Omental fat pad (tissue), 4 donors: ENCODE measurements around the gene HMCN2. TPM values are rescaled to one million over a fixed set of nuclear protein-coding genes. Genes with fewer than 3 reads are reported as not detected.

Source experiments
- ATAC-seq: fragments of 150-250 bp; one replicate; pipeline ENCODE4 v1.9.1; 2016; ENCODE audit warnings: mild to moderate bottlenecking, moderate library complexity; ENCODE audit not compliant: low FRiP score
- DNase-seq: peaks from one replicate; pipeline ENCODE4 v3.0.0-alpha.2; 2019; ENCODE audit warnings: low spot score
- total RNA-seq, 4 donors: library from RNA; depleted of rRNA; stranded (reverse); fragments of >200 nt; gene quantifications; one replicate each; pipeline ENCODE4 v1.1.0, GENCODE V29; 2016
- TF ChIP-seq, protein P1 (sequence below), 3 donors: fragments of 450-650 bp; IDR thresholded peaks; one replicate each; pipeline ENCODE4 v1.5.1; 2016 to 2017; ENCODE audit warnings: antibody characterized with exemption in 3 of 3, mild to moderate bottlenecking in 3 of 3, moderate library complexity in 2 of 3

The HMCN2 gene
- total RNA-seq, 4 donors from 2014 or later = 0.19 to 5.8 (median 0.75) TPM

- TF ChIP-seq, protein P1, sequence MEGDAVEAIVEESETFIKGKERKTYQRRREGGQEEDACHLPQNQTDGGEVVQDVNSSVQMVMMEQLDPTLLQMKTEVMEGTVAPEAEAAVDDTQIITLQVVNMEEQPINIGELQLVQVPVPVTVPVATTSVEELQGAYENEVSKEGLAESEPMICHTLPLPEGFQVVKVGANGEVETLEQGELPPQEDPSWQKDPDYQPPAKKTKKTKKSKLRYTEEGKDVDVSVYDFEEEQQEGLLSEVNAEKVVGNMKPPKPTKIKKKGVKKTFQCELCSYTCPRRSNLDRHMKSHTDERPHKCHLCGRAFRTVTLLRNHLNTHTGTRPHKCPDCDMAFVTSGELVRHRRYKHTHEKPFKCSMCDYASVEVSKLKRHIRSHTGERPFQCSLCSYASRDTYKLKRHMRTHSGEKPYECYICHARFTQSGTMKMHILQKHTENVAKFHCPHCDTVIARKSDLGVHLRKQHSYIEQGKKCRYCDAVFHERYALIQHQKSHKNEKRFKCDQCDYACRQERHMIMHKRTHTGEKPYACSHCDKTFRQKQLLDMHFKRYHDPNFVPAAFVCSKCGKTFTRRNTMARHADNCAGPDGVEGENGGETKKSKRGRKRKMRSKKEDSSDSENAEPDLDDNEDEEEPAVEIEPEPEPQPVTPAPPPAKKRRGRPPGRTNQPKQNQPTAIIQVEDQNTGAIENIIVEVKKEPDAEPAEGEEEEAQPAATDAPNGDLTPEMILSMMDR (IDR thresholded peaks at IDR 0.05) = no peak
- DNase-seq (no peak), ATAC-seq (no peak)
Measured at GRCh38 chr9:130316430-130316829, 50.9 kb downstream of the HMCN2 start.

DNA sequence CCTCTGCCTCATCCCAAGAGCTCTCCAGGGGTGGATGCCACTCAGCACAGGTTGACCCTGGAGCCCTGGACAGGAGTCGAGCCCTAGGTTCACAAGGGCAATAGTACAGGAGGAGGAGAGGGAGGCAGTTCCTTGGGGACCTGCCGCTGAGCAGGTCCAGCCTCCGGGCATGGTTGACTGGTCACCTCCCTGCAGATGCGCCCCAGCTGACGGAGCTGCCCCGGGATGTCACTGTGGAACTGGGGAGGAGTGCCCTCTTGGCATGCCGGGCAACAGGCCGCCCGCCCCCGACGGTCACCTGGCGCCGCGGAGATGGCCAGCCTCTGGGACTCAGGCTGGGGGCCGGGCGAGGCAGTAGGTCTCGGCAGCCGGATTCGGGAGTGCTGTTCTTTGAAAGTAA is 53.7 kb downstream of the HMCN2 start:
- TF ChIP-seq, protein P1 (IDR thresholded peaks at IDR 0.05) = no peak
- ATAC-seq = no peak
- DNase-seq = no peak

DNA sequence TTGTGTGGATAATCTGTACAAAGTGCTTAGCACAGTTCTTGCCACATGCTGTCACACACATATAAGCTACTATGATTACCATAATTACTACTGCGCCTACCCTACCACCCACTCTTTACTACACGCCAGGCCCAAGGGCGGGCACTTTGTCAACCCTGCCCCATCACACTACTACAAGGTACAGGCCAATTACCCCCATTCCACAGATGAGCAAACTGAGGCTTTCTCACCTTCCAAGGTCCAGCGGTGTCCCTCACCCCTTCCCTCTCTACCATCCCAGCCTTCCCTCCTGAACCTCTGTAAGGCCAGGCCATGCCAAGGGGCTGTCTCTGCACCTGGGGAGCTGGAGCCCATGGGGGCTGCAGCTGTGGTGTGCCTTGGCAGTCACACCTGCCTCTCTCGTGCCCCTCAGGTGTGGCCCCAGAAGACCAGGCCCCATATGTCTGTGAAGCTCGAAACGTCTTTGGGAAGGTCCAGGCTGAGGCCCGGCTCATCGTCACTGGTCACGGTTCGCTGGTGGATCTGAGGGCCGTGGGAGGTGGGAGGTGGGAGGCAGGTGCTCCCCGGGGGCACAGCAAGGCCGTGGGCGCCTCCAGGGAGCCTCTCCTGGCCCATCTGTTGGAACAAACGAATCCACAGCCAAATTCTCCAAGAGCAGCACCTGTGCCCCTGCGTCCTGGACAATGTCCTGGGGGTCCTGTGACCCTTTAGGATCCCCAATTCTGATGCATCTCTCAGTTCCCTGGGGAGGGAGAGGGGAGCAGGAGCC is 54.6 kb downstream of the HMCN2 start:
- ATAC-seq (no peak), DNase-seq (no peak)
- TF ChIP-seq, protein P1 (IDR thresholded peaks at IDR 0.05) = no peak

DNA sequence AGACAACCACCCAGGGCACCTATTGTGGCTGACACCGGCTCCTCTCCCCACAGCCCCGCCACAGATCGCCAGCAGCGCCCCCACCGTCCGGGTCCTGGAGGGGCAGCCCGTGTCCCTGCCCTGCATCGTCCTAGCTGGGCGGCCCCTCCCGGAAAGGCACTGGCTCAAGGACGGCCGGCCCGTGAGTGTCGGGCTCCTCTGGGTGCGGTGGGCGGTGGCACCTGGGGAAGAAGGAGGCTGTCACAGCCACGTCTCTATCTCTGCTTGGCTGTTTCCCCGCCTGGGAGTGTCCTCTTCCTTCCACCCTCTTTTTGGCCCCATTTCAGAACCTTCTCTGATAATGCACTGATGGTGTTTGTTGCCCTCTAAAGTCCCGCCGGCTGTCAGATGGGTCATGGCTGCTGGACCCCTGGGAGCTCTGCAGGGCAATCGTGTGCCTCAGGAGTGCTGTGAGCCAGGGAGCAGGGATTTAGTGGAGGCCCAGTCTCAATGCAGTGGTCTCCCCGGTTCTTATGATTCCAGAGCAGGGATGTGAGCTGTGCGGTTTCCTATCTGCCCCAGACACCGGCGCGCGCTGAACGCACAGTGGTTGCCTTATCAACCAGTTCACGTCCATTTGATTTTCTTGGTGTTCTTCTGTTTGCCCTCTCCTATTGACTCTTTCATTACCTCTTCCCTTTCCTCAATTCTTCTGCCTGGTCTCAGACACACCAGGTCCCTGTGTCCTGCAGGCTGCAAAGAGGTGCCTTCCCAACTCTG is 55.3 kb downstream of the HMCN2 start:
- TF ChIP-seq, protein P1 (IDR thresholded peaks at IDR 0.05) = no peak
- ATAC-seq (no peak), DNase-seq (no peak)

GRCh38 chr9:130321539-130321938 is 56.0 kb downstream of the HMCN2 start:
- ATAC-seq = no peak
- DNase-seq = no peak
- TF ChIP-seq, protein P1 (IDR thresholded peaks at IDR 0.05) = no peak

GRCh38 chr9:130323051-130323745 is 57.6 kb downstream of the HMCN2 start:
- DNase-seq (no peak), ATAC-seq (no peak)
- TF ChIP-seq, protein P1 (IDR thresholded peaks at IDR 0.05) = no peak
